Measurements from ENCODE around the gene HES4. TPM values are rescaled to one million over a fixed set of nuclear protein-coding genes. Genes with fewer than 3 reads are reported as not detected.

Gene HES4, protein sequence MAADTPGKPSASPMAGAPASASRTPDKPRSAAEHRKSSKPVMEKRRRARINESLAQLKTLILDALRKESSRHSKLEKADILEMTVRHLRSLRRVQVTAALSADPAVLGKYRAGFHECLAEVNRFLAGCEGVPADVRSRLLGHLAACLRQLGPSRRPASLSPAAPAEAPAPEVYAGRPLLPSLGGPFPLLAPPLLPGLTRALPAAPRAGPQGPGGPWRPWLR
- 46.8 TPM for total RNA-seq

DNA sequence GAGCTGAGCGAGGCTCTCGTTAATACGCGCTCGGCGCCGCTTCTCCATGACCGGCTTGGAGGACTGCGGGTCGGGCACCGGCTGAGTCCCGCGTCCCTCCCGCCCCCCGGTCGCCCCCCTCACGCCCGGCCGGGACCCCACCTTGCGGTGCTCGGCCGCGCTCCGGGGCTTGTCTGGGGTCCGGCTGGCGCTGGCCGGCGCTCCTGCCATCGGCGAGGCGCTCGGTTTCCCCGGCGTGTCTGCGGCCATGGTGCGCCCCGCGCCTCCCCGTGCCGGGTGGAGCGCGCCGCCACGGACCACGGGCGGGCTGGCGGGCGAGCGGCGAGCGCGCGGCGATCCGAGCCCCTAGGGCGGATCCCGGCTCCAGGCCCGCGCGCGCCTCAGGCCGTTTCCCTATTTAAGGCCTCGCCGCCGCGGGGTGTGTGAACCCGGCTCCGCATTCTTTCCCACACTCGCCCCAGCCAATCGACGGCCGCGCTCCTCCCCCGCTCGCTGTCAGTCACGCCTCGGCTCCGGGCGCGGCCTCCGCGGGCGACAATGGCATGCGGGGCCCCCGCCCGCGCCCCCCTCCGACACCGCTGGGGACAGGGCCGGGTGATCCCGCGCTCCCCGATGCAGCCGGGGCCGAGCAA is at the start of gene HES4:
TSS of gene HES4 (minus strand) at position 373 of the 632 bp plus-strand sequence. CDS start at position 249, 124 bp downstream.

DNA sequence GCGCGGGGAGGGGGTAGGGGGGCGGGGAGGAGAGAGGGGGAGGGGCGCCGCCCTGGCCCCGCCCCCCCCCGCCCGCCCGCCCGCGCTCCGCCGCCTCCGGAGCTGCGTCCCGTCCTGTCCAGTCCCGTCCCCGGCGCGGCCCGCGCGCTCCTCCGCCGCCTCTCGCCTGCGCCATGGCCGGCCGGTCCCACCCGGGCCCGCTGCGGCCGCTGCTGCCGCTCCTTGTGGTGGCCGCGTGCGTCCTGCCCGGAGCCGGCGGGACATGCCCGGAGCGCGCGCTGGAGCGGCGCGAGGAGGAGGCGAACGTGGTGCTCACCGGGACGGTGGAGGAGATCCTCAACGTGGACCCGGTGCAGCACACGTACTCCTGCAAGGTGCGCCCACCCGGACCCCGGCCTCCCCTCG is 20.1 kb upstream of the HES4 start, which contains the start of gene AGRN:
TSS of gene AGRN (plus strand) at position 121 of the 405 bp plus-strand sequence. CDS start at position 174, 53 bp downstream.

DNA sequence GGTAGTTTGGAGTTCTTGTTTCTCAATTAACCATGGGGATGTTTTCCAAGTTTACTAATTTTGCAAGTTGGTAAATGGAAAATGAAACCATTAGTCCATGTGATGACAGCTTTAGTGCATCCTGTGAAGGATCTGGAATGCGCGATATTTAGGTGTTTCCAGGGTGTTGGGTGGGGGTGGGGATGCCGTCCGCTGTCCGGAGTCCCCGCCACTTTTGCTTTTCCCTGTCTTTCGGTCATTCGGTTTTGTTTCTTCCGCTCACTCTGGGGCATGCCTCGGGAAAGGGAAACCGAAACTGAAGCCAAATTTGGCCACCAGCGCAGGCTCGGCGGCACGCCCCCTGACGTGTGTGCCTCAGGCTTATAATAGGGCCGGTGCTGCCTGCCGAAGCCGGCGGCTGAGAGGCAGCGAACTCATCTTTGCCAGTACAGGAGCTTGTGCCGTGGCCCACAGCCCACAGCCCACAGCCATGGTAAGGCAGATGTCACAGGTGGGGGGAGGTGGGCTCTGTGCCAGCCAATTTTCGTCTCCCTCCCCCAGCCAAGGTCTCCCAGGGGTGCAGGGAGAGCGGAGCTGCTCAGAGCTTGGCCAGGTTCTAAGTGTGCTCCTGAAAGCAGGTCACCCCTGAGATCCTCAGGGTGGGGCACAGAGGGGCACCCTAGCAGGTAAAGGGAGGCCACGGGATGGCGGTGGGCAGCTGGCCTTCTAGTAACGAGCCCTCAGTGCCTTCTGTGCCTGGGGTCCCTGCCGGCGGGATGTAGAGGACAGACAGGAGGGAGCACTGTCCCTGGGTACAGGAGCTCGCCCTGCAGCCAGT is 13.4 kb upstream of the HES4 start, which contains the start of gene ISG15:
TSS of gene ISG15 (plus strand) at position 393 of the 817 bp plus-strand sequence. CDS start at position 470, 77 bp downstream.

DNA sequence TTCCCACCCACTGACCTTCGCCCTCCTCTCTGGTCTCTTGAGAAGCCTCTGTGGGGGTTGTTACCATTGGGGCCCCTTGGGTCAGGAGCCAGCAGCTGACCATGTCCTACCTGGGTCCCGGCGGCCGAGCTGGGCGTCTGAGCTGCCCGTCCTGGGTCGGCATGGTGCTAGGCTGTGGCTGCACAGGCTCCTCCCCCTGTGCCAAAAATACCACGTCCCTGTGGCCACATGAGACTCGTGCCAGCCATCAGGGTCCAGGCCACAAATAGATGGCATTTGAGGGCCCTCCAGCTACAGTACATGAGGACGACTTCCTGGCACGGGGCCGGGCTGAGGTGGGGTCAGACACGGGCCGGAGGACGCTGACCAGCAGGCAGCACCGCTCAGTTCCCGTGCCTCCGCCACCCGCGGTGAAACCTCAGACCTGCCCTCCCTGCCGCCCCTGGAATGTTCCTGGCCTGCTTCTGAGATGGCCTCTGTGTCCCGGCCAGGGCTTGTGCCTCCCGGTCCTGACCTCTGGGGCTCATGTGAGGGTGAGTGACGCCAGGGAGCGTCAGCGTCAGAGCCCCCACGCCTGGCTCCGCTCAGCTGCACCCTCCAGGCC is 17.8 kb downstream of the HES4 start, which contains the start of gene PERM1:
TSS of gene PERM1 (minus strand) at position 139 of the 604 bp plus-strand sequence. CDS start 1,064 bp downstream, outside the sequence.

DNA sequence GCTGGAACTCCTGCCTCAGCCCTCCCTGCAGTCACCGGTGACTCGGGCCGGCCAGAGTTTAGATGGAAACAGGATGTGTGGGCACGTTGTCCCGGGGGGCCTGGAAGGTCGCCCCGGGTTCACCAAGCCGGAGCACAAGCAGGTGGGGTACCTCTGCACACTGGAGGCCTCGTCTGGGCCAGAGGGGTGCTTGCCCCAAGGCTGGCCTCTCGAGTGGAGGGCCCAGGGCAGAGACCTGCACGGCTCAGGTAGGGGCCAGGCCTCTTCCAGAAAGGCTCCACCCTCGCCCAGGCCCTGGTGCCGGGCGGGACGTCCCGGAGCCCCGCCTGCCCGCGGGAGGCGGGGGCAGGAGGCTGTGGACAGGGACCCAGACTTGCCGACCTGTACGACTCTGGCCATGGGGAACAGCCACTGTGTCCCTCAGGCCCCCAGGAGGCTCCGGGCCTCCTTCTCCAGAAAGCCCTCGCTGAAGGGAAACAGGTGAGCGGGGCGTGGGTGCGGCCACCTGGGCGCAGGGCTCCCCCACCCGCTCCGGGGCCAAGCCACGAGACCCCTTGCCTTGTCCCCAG is 33.7 kb downstream of the HES4 start, which contains the start of gene PLEKHN1:
TSS of gene PLEKHN1 (plus strand) at position 348 of the 569 bp plus-strand sequence. CDS start at position 398, 50 bp downstream.

DNA sequence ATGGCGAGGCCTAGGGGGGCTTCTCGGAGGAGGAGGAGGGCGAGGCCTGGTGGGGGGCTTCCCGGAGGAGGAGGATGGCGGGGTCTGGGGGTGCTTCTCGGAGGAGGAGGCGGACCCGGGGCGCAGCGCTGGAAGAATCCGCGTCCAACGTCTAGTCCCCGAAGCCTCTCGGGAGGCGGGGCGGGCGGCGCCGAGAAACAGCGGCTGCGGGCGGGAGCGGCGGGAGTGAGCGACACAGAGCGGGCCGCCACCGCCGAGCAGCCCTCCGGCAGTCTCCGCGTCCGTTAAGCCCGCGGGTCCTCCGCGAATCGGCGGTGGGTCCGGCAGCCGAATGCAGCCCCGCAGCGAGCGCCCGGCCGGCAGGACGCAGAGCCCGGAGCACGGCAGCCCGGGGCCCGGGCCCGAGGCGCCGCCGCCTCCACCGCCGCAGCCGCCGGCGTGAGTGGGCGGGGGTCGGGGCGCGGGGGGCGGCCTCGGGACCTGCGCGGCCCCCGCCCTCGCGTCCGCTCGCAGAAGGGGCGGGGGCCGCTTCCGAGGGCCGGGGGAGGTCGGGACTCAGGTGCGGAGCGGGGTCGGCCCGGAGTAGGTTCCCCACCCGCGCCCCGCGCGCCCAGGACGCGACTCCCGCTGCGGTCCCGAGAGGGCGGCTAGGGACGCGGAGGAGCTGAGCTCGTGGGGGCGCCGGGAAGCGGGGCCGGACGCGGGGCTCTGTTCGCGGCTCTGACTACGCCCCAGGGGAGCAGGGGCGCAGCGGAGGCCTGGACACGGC is 39.4 kb downstream of the HES4 start, which contains the start of gene KLHL17:
TSS of gene KLHL17 (plus strand) at position 222 of the 769 bp plus-strand sequence. CDS start at position 332, 110 bp downstream.

DNA sequence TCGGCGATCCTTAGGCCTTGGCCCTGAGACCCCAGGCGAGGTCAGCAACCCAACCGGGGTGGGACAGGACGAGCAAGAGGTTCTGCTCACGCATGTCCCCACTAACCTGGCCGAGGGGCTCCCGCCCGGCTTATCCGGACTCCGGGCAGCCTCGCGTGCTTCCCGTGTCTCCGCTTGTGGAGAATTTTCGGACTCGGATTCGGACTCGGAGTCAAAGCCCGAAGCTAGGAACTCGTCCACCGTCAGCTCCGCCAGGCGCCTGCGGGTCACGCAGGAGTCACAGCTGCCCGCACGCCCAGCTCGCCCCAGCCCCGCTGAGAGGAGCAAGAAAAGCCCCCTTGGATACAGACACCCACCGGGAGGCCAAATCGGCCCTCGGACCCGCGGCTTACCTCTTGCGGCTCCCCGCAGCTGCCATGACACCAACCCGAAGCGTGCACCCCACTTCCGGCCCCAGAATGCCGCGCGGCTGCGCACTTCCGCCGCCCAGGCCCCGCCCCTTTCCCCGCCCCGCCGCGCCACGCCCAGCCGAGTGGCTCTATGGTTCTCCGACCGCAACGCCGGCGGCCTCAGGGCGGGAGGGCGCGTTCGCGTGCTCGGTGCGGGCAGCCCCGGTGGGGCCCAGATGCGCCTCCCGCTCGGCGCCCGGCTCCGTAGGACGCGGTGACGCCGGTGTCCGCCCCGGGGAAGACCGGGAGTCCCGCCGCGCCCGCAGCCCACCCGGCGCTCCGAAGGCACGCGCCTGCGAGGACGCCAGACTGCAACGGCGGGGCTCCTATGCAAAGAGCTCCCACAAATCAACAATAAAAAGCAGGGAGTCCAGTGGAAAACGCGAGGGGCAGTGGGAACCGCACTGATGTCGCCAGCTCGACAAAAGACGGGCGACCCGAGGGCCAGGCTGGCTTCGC is 40.8 kb downstream of the HES4 start, which contains the start of gene NOC2L:
TSS of gene NOC2L (minus strand) at position 434 of the 908 bp plus-strand sequence. CDS start at position 418, 16 bp downstream.

Small RNA genes lying within 50 kb of the gene (small RNA-seq; reads per million reads assigned to genes)
- not detected for gene AL645608.3 (ENCODE audit: low replicate concordance)

Other genes with a start within 250 kb of the HES4 start
- 136 TPM for gene SAMD11, start 76.2 kb downstream of the HES4 start, total RNA-seq
- 44.2 TPM for gene NOC2L, start 40.8 kb downstream of the HES4 start, total RNA-seq
- gene KLHL17, start 39.5 kb downstream of the HES4 start, total RNA-seq: 9.6 TPM
- 0.23 TPM for gene PLEKHN1, start 33.6 kb downstream of the HES4 start, total RNA-seq
- 5.4 TPM for gene PERM1, start 18.0 kb downstream of the HES4 start, total RNA-seq
- 26.9 TPM for gene ISG15, start 13.4 kb upstream of the HES4 start, total RNA-seq
- gene AGRN, start 20.0 kb upstream of the HES4 start, total RNA-seq: 246 TPM
- gene RNF223, start 74.2 kb upstream of the HES4 start, total RNA-seq: 3.7 TPM
- gene C1orf159, start 116.0 kb upstream of the HES4 start, total RNA-seq: 12.2 TPM
- gene TTLL10, start 173.8 kb upstream of the HES4 start, total RNA-seq: 0.76 TPM
- gene TNFRSF18, start 206.5 kb upstream of the HES4 start, total RNA-seq: 1.2 TPM
- 3.3 TPM for gene TNFRSF4, start 214.1 kb upstream of the HES4 start, total RNA-seq
- gene SDF4, start 231.9 kb upstream of the HES4 start, total RNA-seq: 94.4 TPM
- 16.0 TPM for gene B3GALT6, start 232.1 kb upstream of the HES4 start, total RNA-seq
- 5.3 TPM for gene C1QTNF12, start 246.6 kb upstream of the HES4 start, total RNA-seq

Data from metanephros (tissue), 2 donors.